ENCODE measurements around the gene PTPRZ1.

DNA sequence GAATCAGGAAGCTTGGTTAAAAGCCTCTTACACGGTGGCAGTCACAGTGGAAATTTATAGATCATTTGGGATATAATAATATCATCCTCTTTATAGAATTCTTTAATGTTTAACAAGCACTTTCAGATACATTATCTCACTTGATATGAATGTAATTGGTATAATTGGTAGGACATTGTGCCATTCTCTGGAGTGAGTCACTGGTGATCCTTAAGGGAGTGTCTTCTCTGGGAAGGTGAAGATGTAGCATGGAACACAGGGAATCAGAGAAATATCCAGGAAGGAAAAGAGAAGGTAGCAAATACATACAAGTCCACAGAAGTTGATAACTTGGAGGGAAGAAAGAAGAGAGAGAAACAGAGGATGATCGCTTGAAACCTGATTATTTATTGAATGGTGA lies 9.8 kb downstream of the PTPRZ1 start:
- no peak for TF ChIP-seq POLR2AphosphoS5 (IDR thresholded peaks at IDR 0.05; ENCODE audit: low read depth, low read length)
- TF ChIP-seq FOXP2 (optimal IDR thresholded peaks at IDR 0.05; ENCODE audit: borderline replicate concordance, extremely low read depth, extremely low read length, insufficient read depth) = no peak
